HepG2 (cell line): ENCODE measurements around the gene RNF126. TPM values are rescaled to one million over a fixed set of nuclear protein-coding genes. Genes with fewer than 3 reads are reported as not detected.

Experiments used
- ATAC-seq: fragments of 200-7000 bp; cut with Tn5 transposase; 3 replicates; pipeline ENCODE4 v1.9.1; 2020; ENCODE audit warnings: mild to moderate bottlenecking, moderate library complexity
- BruUV-seq: library from RNA; stranded (reverse); fragments of 400-500 nt; replicated peaks from 2 replicates; lab custom pipeline; 2021; lab: Mats Ljungman, UMichigan
- CTCF ChIA-PET: fragments of 300-600 bp; formaldehyde crosslinking; extraction: SDS; loops from one replicate; lab custom pipeline; 2021; ENCODE audit warnings: low total read pairs, inconsistent platforms, low intra/inter-chr PET ratio; lab: Yijun Ruan, JAX
- POLR2A ChIA-PET: fragments of 350-600 bp; sonication (Branson Sonifier 250); formaldehyde crosslinking; loops from one replicate; lab custom pipeline; 2020; ENCODE audit warnings: antibody characterized with exemption, inconsistent platforms; lab: Yijun Ruan, JAX
- DNase-seq: peaks from one replicate; pipeline ENCODE4 v3.0.0-alpha.2; 2015; ENCODE audit warnings: low spot score
- FAIRE-seq: peaks from 3 replicates; lab custom pipeline; 2011; peaks lifted over from hg19 to GRCh38; lab: Jason Lieb, UNC
- H2AFZ ChIP-seq: one replicate; pipeline ENCODE4 v1.6.1; 2011; ENCODE audit warnings: low read length, inconsistent platforms
- H3K27ac ChIP-seq: fragments of 300-600 bp; 3 replicates; pipeline ENCODE4 v1.8.0; 2011; ENCODE audit warnings: mixed run types, mild to moderate bottlenecking, mixed read lengths, low read length, inconsistent platforms; ENCODE audit not compliant: insufficient read depth; ENCODE audit errors: extremely low read length
- H3K27me3 ChIP-seq, 2 experiments: fragments of 200-600 bp in 1 of 2; 2 replicates in 1 of 2; 3 replicates in 1 of 2; pipeline versions ENCODE4 v1.6.0 to v1.8.0; 2011; ENCODE audit warnings: low read length in 2 of 2, mild to moderate bottlenecking in 2 of 2, moderate library complexity in 2 of 2, inconsistent platforms in 1 of 2; ENCODE audit not compliant: insufficient read depth in 2 of 2, control insufficient read depth in 1 of 2
- H3K36me3 ChIP-seq, 2 experiments: fragments of 200-600 bp in 1 of 2; replicated peaks in 1 of 2; 2 replicates in 1 of 2; 3 replicates in 1 of 2; pipeline versions ENCODE4 v1.5.1 to v1.8.0; 2011; ENCODE audit warnings: low read length in 2 of 2, inconsistent platforms in 1 of 2; ENCODE audit not compliant: insufficient read depth in 2 of 2, control insufficient read depth in 1 of 2
- H3K4me1 ChIP-seq: 2 replicates; pipeline ENCODE4 v1.5.1; 2012; ENCODE audit warnings: low read length, inconsistent platforms; ENCODE audit not compliant: insufficient read depth
- H3K4me2 ChIP-seq: 2 replicates; pipeline ENCODE4 v1.6.0; 2011; ENCODE audit warnings: low read depth, low read length, inconsistent platforms
- H3K4me3 ChIP-seq, 3 experiments: fragments of 200-600 bp in 1 of 3; sonication (generic), shearing (Covaris generic) in 1 of 3; replicated peaks in 1 of 3; 2 replicates each; pipeline ENCODE4 v1.5.1; 2011 to 2016; ENCODE audit warnings: low read length in 3 of 3, inconsistent platforms in 2 of 3, low read depth in 2 of 3, mild to moderate bottlenecking in 2 of 3, control low read depth in 1 of 3, mixed read lengths in 1 of 3; ENCODE audit not compliant: insufficient read depth in 1 of 3
- H3K79me2 ChIP-seq: one replicate; pipeline ENCODE4 v1.6.1; 2011; ENCODE audit warnings: low read length, inconsistent platforms; ENCODE audit not compliant: insufficient read depth
- H3K9ac ChIP-seq: 2 replicates; pipeline ENCODE4 v1.6.0; 2011; ENCODE audit warnings: mild to moderate bottlenecking, low read depth, low read length, inconsistent platforms; ENCODE audit not compliant: insufficient read depth
- H3K9me3 ChIP-seq: 2 replicates; pipeline ENCODE4 v1.5.1; 2012; ENCODE audit warnings: mild to moderate bottlenecking, low read length
- H4K20me1 ChIP-seq: 2 replicates; pipeline ENCODE4 v1.6.0; 2011; ENCODE audit warnings: inconsistent platforms, mild to moderate bottlenecking, low read length, moderate library complexity; ENCODE audit not compliant: insufficient read depth
- AGO2 ChIP-seq: fragments of 200-400 bp; formaldehyde crosslinking; optimal IDR thresholded peaks from 2 replicates; pipeline ENCODE3; 2017; ENCODE audit warnings: mild to moderate bottlenecking, low read depth, low read length, moderate library complexity
- ARNTL ChIP-seq: sonication (generic); formaldehyde crosslinking; IDR thresholded peaks from 2 replicates; pipeline ENCODE4 v1.4.0; 2020; ENCODE audit warnings: mild to moderate bottlenecking, missing genetic modification reagents
- CCDC6 ChIP-seq: sonication (generic); formaldehyde crosslinking; IDR thresholded peaks from 2 replicates; pipeline ENCODE4 v1.8.1; 2022; ENCODE audit warnings: mild to moderate bottlenecking, missing genetic modification reagents, moderate library complexity
- ESRRA ChIP-seq: sonication (generic); formaldehyde crosslinking; IDR thresholded peaks from 2 replicates; pipeline ENCODE4 v1.5.1; 2020; ENCODE audit warnings: mild to moderate bottlenecking, low read depth, missing genetic modification reagents
- RBFOX2 ChIP-seq: fragments of 200-400 bp; formaldehyde crosslinking; IDR thresholded peaks from 2 replicates; pipeline ENCODE4 v1.6.1; 2017; ENCODE audit warnings: low read depth, mild to moderate bottlenecking, low read length
- XBP1 ChIP-seq: sonication (generic); formaldehyde crosslinking; IDR thresholded peaks from 2 replicates; pipeline ENCODE4 v1.5.0; 2020; ENCODE audit warnings: missing genetic modification reagents
- ZBTB26 ChIP-seq: IDR thresholded peaks from 2 replicates; pipeline ENCODE4 v1.6.1; 2016; ENCODE audit warnings: missing compliant biosample characterization, missing genetic modification reagents, borderline replicate concordance
- ZNF121 ChIP-seq: sonication (generic); formaldehyde crosslinking; IDR thresholded peaks from 2 replicates; pipeline ENCODE4 v1.5.0; 2020; ENCODE audit warnings: mild to moderate bottlenecking, missing genetic modification reagents
- ZNF713 ChIP-seq: sonication (generic); formaldehyde crosslinking; IDR thresholded peaks from 2 replicates; pipeline ENCODE4 v1.4.0; 2020; ENCODE audit warnings: mild to moderate bottlenecking, missing genetic modification reagents
- WGBS: methylation state at CpG from one replicate; pipeline ENCODE4 v1.1.6; 2017; ENCODE audit warnings: low lambda C conversion rate; 5-methylcytosine and 5-hydroxymethylcytosine counted together
- in situ Hi-C: cut with HindIII; loops from 2 replicates; pipeline ENCODE4 v1.10.0; 2017; ENCODE audit warnings: low pct_unique_long_range_greater_than_20kb; ENCODE audit not compliant: extremely low pct_ligation_motif_present
- intact Hi-C: fragments of 100-400 bp; cut with micrococcal nuclease; formaldehyde crosslinking; loops from one replicate; pipeline ENCODE4 v1.10.0; 2022; ENCODE audit not compliant: unreplicated experiment
- polyA plus RNA-seq, 8 experiments: library from polyadenylated mRNA; depleted of rRNA in 3 of 8; stranded (reverse) in 7 of 8; unstranded in 1 of 8; fragments of >200 nt; fragmentation: Illumina TruSeq in 4 of 8; extraction: Trizol in 4 of 8; gene quantifications; 2 replicates each; pipeline versions ENCODE4 v1.2.1 to v1.2.3, GENCODE V29; 2011 to 2016; ENCODE audit warnings: low read depth in 4 of 8, missing spikeins in 1 of 8, mixed read lengths in 1 of 8; ENCODE audit not compliant: insufficient read depth in 1 of 8
- total RNA-seq, 5 experiments: library from RNA; depleted of rRNA; stranded (reverse); fragments of >200 nt; fragmentation: Illumina TruSeq; extraction: Trizol; gene quantifications; 2 replicates each; pipeline ENCODE4 v1.2.3, GENCODE V29; 2016; ENCODE audit warnings: low read depth in 1 of 5

Gene RNF126
- total and polyA plus RNA-seq, 2 of the 13 experiments (the other 11 are each of a cell fraction or from before 2014, with no cell fraction given) = 23.2 to 34.0 TPM

GRCh38 chr19:623175-623916 lies 39.7 kb downstream of the RNF126 start:
- no peaks in the 10 kb centered on the region for H4K20me1 ChIP-seq
- H3K4me2 ChIP-seq = no peak overlapping the region
- BruUV-seq = no TSS peak
- H3K36me3 ChIP-seq = peaks cover 8 to 33% of the 10 kb centered on the region in 2 experiments
- no peak overlapping the region for H3K27ac ChIP-seq
- ATAC-seq (no peak), FAIRE-seq (no peak), DNase-seq (no peak)
- no peaks in the 10 kb centered on the region for H3K27me3 ChIP-seq
- no peak overlapping the region for H2AFZ ChIP-seq
- POLR2A ChIA-PET = no interaction called here
- 94% methylated on average over 23 of the region's 44 CpGs for whole genome bisulfite sequencing
- CTCF ChIA-PET = no interaction called here
- no peak overlapping the region for H3K9ac ChIP-seq
- no peak overlapping the region for H3K4me3 ChIP-seq
- in situ Hi-C loops = no loop called here
- TF ChIP-seq AGO2 = peak; percentile 82
- TF ChIP-seq RBFOX2 = peak; percentile 53; the same call in 1 of the 2 replicates
- no peak for TF ChIP-seq ZNF713 (CRISPR knock-in tag)
- TF ChIP-seq ZNF121 (CRISPR knock-in tag) = no peak
- no peak for TF ChIP-seq XBP1
- no peak for TF ChIP-seq ARNTL (CRISPR knock-in tag)
- no peak for TF ChIP-seq ESRRA
- no peak for TF ChIP-seq ZBTB26 (CRISPR knock-in tag)
- TF ChIP-seq CCDC6 = no peak
- H3K4me1 ChIP-seq = no peaks in the 10 kb centered on the region
- peaks cover 2% of the 10 kb centered on the region for H3K79me2 ChIP-seq
- intact Hi-C loops = no loop called here
- H3K9me3 ChIP-seq = no peaks in the 10 kb centered on the region
